ENCODE results near the gene RAB5A.

DNA sequence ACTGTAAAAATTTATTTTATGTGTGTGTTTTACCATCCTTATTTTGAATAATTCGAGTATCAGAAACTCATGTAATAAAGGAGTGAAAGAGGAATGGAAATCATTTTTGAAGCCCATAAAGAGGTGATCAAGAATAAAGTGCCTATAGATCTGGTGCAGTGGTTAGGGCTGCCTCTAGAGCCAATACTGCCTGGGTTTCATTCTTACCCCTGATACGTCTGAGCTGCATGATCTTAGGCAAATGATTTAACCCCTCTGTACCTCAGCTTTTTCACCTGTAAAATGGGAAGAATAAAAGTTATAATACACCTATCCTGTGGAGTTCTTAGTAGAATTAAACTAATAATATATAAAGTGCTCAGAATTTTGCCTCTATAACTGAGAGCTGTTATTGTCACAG, 43.2 kb upstream of the RAB5A start:
- TF ChIP-seq EZH2 (IDR thresholded peaks at IDR 0.05; ENCODE audit: low read depth), result no peak
- TF ChIP-seq, protein P1, sequence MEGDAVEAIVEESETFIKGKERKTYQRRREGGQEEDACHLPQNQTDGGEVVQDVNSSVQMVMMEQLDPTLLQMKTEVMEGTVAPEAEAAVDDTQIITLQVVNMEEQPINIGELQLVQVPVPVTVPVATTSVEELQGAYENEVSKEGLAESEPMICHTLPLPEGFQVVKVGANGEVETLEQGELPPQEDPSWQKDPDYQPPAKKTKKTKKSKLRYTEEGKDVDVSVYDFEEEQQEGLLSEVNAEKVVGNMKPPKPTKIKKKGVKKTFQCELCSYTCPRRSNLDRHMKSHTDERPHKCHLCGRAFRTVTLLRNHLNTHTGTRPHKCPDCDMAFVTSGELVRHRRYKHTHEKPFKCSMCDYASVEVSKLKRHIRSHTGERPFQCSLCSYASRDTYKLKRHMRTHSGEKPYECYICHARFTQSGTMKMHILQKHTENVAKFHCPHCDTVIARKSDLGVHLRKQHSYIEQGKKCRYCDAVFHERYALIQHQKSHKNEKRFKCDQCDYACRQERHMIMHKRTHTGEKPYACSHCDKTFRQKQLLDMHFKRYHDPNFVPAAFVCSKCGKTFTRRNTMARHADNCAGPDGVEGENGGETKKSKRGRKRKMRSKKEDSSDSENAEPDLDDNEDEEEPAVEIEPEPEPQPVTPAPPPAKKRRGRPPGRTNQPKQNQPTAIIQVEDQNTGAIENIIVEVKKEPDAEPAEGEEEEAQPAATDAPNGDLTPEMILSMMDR (conservative IDR thresholded peaks at IDR 0.05), result no peak
